H1 (cell line): ENCODE measurements around the gene KRT3. TPM values are rescaled to one million over a fixed set of nuclear protein-coding genes. Genes with fewer than 3 reads are reported as not detected.

ENCODE experiments used
- CTCF ChIA-PET: fragments of 300-600 bp; sonication (Branson Sonifier 250); formaldehyde crosslinking; loops from one replicate; lab custom pipeline; 2021; ENCODE audit not compliant: partially characterized antibody; lab: Charles Lee
- POLR2A ChIA-PET: fragments of 300-600 bp; sonication (Branson Sonifier 250); formaldehyde crosslinking; loops from one replicate; lab custom pipeline; 2021; ENCODE audit warnings: inconsistent platforms; ENCODE audit not compliant: partially characterized antibody; lab: Charles Lee
- DNase-seq, 2 experiments: peaks; one replicate each; pipeline versions ENCODE4 v3.0.0 to v3.0.0-alpha.2; 2010 to 2022; ENCODE audit warnings: low spot score in 2 of 2, low read depth in 1 of 2, mixed read lengths in 1 of 2
- FAIRE-seq: peaks from 2 replicates; lab custom pipeline; 2011; peaks lifted over from hg19 to GRCh38; lab: Jason Lieb, UNC
- H2AFZ ChIP-seq: 2 replicates; pipeline ENCODE4 v1.8.1; 2012; ENCODE audit warnings: low read length, inconsistent platforms
- H2AK5ac ChIP-seq: 2 replicates; pipeline ENCODE4 v1.6.1; 2013; ENCODE audit warnings: low read depth, low read length
- H2BK120ac ChIP-seq: replicated peaks from 2 replicates; pipeline ENCODE3; 2013; ENCODE audit warnings: low read depth, low read length, inconsistent platforms
- H2BK12ac ChIP-seq: 2 replicates; pipeline ENCODE4 v1.6.1; 2013; ENCODE audit warnings: low read depth, low read length
- H2BK15ac ChIP-seq: 2 replicates; pipeline ENCODE4 v1.6.1; 2013; ENCODE audit warnings: low read length
- H2BK20ac ChIP-seq: 2 replicates; pipeline ENCODE4 v1.6.1; 2013; ENCODE audit warnings: low read length
- H2BK5ac ChIP-seq: 2 replicates; pipeline ENCODE4 v1.6.1; 2013; ENCODE audit warnings: low read depth, low read length
- H3K14ac ChIP-seq: 2 replicates; pipeline ENCODE4 v1.6.1; 2013; ENCODE audit warnings: inconsistent platforms; ENCODE audit not compliant: insufficient read length
- H3K18ac ChIP-seq: 2 replicates; pipeline ENCODE4 v1.6.1; 2013; ENCODE audit warnings: low read length; ENCODE audit errors: extremely low read depth
- H3K23ac ChIP-seq: 2 replicates; pipeline ENCODE4 v1.6.1; 2013; ENCODE audit warnings: inconsistent platforms; ENCODE audit not compliant: insufficient read length
- H3K23me2 ChIP-seq: 2 replicates; pipeline ENCODE4 v1.6.1; 2013; ENCODE audit warnings: low read depth, low read length
- H3K27ac ChIP-seq: 2 replicates; pipeline ENCODE4 v1.6.1; 2011; ENCODE audit warnings: low read depth, low read length, inconsistent platforms
- H3K27me3 ChIP-seq, 4 experiments: replicated peaks in 1 of 4; 1 replicate in 1 of 4; 2 replicates in 3 of 4; pipeline versions ENCODE4 v1.6.1 to v1.8.1; 2011 to 2013; ENCODE audit warnings: low read length in 3 of 4, mild to moderate bottlenecking in 3 of 4, inconsistent platforms in 2 of 4, mixed read lengths in 2 of 4, moderate library complexity in 1 of 4; ENCODE audit not compliant: control insufficient read depth in 3 of 4, insufficient read depth in 3 of 4; ENCODE audit errors: extremely low read depth in 1 of 4
- H3K36me3 ChIP-seq, 4 experiments: 2 replicates each; pipeline versions ENCODE4 v1.6.1 to v1.8.1; 2011 to 2013; ENCODE audit warnings: mild to moderate bottlenecking in 4 of 4, low read length in 3 of 4, moderate library complexity in 2 of 4, control low read depth in 1 of 4, inconsistent platforms in 1 of 4; ENCODE audit not compliant: insufficient read depth in 4 of 4, control insufficient read depth in 2 of 4
- H3K4ac ChIP-seq: replicated peaks from 2 replicates; pipeline ENCODE3; 2013; ENCODE audit warnings: low read length, low read depth, mixed read lengths, inconsistent platforms; ENCODE audit not compliant: insufficient read length
- H3K4me1 ChIP-seq, 4 experiments: replicated peaks in 1 of 4; 1 replicate in 1 of 4; 2 replicates in 3 of 4; pipeline versions ENCODE4 v1.6.1 to v1.8.1; 2011 to 2013; ENCODE audit warnings: low read length in 3 of 4, inconsistent platforms in 2 of 4, mixed read lengths in 1 of 4; ENCODE audit not compliant: insufficient read depth in 4 of 4, control insufficient read depth in 3 of 4
- H3K4me2 ChIP-seq, 2 experiments: 2 replicates each; pipeline versions ENCODE4 v1.6.1 to v1.8.1; 2011 to 2013; ENCODE audit warnings: low read depth in 2 of 2, low read length in 2 of 2, control low read depth in 1 of 2, inconsistent platforms in 1 of 2, mild to moderate bottlenecking in 1 of 2; ENCODE audit not compliant: insufficient read depth in 1 of 2
- H3K4me3 ChIP-seq, 4 experiments: fragments of 200-600, 300-600 bp in 1 of 4; sonication (generic), shearing (Covaris generic), sonication (Bioruptor Twin) in 1 of 4; 2 replicates each; pipeline versions ENCODE4 v1.5.1 to v1.8.1; 2011 to 2016; ENCODE audit warnings: low read length in 4 of 4, low read depth in 3 of 4, control low read depth in 2 of 4, inconsistent platforms in 2 of 4, mild to moderate bottlenecking in 2 of 4, mixed read lengths in 1 of 4, moderate library complexity in 1 of 4; ENCODE audit not compliant: insufficient read depth in 2 of 4; ENCODE audit errors: extremely low read depth in 1 of 4
- H3K56ac ChIP-seq: replicated peaks from 2 replicates; pipeline ENCODE3; 2013; ENCODE audit warnings: low read depth, mild to moderate bottlenecking, mixed read lengths, low read length, inconsistent platforms; ENCODE audit not compliant: insufficient read length
- H3K79me1 ChIP-seq: 2 replicates; pipeline ENCODE4 v1.6.1; 2013; ENCODE audit warnings: low read depth, low read length, control low read depth
- H3K79me2 ChIP-seq, 2 experiments: 2 replicates each; pipeline versions ENCODE4 v1.6.1 to v1.8.1; 2012 to 2013; ENCODE audit warnings: low read length in 2 of 2, mild to moderate bottlenecking in 2 of 2, inconsistent platforms in 1 of 2; ENCODE audit not compliant: insufficient read depth in 2 of 2, control insufficient read depth in 1 of 2
- H3K9ac ChIP-seq, 4 experiments: replicated peaks in 1 of 4; 1 replicate in 1 of 4; 2 replicates in 3 of 4; pipeline versions ENCODE4 v1.6.1 to v1.8.1; 2011 to 2013; ENCODE audit warnings: low read depth in 3 of 4, low read length in 3 of 4, control low read depth in 2 of 4, mild to moderate bottlenecking in 2 of 4, moderate library complexity in 2 of 4, inconsistent platforms in 1 of 4; ENCODE audit errors: extremely low read depth in 1 of 4
- H3K9me3 ChIP-seq, 2 experiments: 2 replicates each; pipeline versions ENCODE4 v1.6.1 to v1.8.1; 2012 to 2013; ENCODE audit warnings: mild to moderate bottlenecking in 2 of 2, moderate library complexity in 2 of 2, control low read depth in 1 of 2, inconsistent platforms in 1 of 2, low read depth in 1 of 2, low read length in 1 of 2, mixed read lengths in 1 of 2; ENCODE audit not compliant: insufficient read depth in 2 of 2
- H4K20me1 ChIP-seq, 2 experiments: replicated peaks in 1 of 2; 2 replicates each; pipeline versions ENCODE3 to v1.8.1; 2011 to 2013; ENCODE audit warnings: inconsistent platforms in 2 of 2, low read length in 2 of 2, mild to moderate bottlenecking in 1 of 2; ENCODE audit not compliant: insufficient read depth in 2 of 2, control insufficient read depth in 1 of 2
- H4K5ac ChIP-seq: 2 replicates; pipeline ENCODE4 v1.6.1; 2013; ENCODE audit warnings: low read length, low read depth, mixed read lengths, inconsistent platforms; ENCODE audit not compliant: insufficient read length
- H4K8ac ChIP-seq: 2 replicates; pipeline ENCODE4 v1.8.0; 2013; ENCODE audit warnings: mild to moderate bottlenecking, moderate library complexity, low read length, inconsistent platforms; ENCODE audit not compliant: insufficient read depth; ENCODE audit errors: extremely low read depth
- H4K91ac ChIP-seq: replicated peaks from 2 replicates; pipeline ENCODE3; 2013; ENCODE audit warnings: low read length, mixed read lengths, inconsistent platforms; ENCODE audit not compliant: insufficient read length
- CTCF ChIP-seq, 3 experiments: IDR thresholded peaks; 1 replicate in 2 of 3; 2 replicates in 1 of 3; pipeline versions ENCODE4 v1.5.1 to v1.6.1; 2011; ENCODE audit warnings: low read length in 3 of 3, mild to moderate bottlenecking in 3 of 3, inconsistent platforms in 2 of 3, low read depth in 1 of 3, moderate library complexity in 1 of 3; ENCODE audit not compliant: insufficient read depth in 1 of 3; ENCODE audit errors: control extremely low read depth in 1 of 3
- MAX ChIP-seq: IDR thresholded peaks from 2 replicates; pipeline ENCODE4 v1.6.1; 2012; ENCODE audit warnings: inconsistent platforms
- NRF1 ChIP-seq: IDR thresholded peaks from 2 replicates; pipeline ENCODE4 v1.6.1; 2011; ENCODE audit warnings: mild to moderate bottlenecking, low read depth, low read length, improper control_type of control experiment
- RAD21 ChIP-seq, 2 experiments: IDR thresholded peaks in 1 of 2; conservative IDR thresholded peaks in 1 of 2; 2 replicates each; pipeline ENCODE4 v1.6.1; 2011; ENCODE audit warnings: low read depth in 2 of 2, low read length in 2 of 2, improper control_type of control experiment in 1 of 2, inconsistent platforms in 1 of 2, mild to moderate bottlenecking in 1 of 2, moderate library complexity in 1 of 2
- WGBS, 2 experiments: shearing (Covaris generic) in 1 of 2; methylation state at CpG; one replicate each; pipeline versions ENCODE4 v1.1.6 to v1.1.7; 2013 to 2015; ENCODE audit warnings: low lambda C conversion rate in 2 of 2, mixed read lengths in 2 of 2, inconsistent platforms in 1 of 2, low coverage in 1 of 2, missing lambda C conversion rate in 1 of 2; ENCODE audit not compliant: insufficient replicate concordance in 2 of 2, insufficient coverage in 1 of 2, insufficient read length in 1 of 2; ENCODE audit errors: extremely low coverage in 1 of 2, missing lambda C conversion rate in 1 of 2; 5-methylcytosine and 5-hydroxymethylcytosine counted together
- polyA plus RNA-seq, 7 experiments: library from polyadenylated mRNA; depleted of rRNA in 3 of 7; stranded (reverse) in 5 of 7; unstranded in 2 of 7; fragments of >200 nt in 5 of 7; fragments of 200-250 nt in 2 of 7; gene quantifications; 1 replicate in 5 of 7; 2 replicates in 1 of 7; 4 replicates in 1 of 7; pipeline versions ENCODE4 v1.2.1 to v1.2.3, GENCODE V29; 2011 to 2013; ENCODE audit warnings: missing spikeins in 2 of 7, mixed read lengths in 2 of 7
- total RNA-seq: library from RNA; stranded (reverse); fragmentation: NEBNext Ultra II Directional; extraction: Animal tissue kit (Norgen Biotek cat#: 25700); gene quantifications from 2 replicates; pipeline ENCODE4 v1.2.1, GENCODE V29; 2021

Gene KRT3
- total and polyA plus RNA-seq, 2 of the 8 experiments (the other 6 are each of a cell fraction or from before 2014, with no cell fraction given), result not detected

GRCh38 chr12:52805000-52805399, 9.1 kb upstream of the KRT3 start:
- Histone ChIP-seq H3K56ac (no peak overlapping the region), H3K4ac (no peak overlapping the region), H3K27me3 (no peaks in the 10 kb centered on the region), H2BK15ac (0 out of 2 replicates have a peak overlapping the region, but pooled peaks have one; percentile 74), H3K4me3 (no peak overlapping the region), H3K4me2 (peak overlapping the region; percentile 12 to 33; a peak in 2 of 4 replicates), H3K9ac (0 out of 7 replicates have a peak overlapping the region, but pooled peaks of 1 of the 4 experiments have one; percentile 32), H3K4me1 (peaks cover 3 to 13% (median 5%) of the 10 kb centered on the region in 4 experiments), H4K20me1 (no peaks in the 10 kb centered on the region), H3K79me1 (no peaks in the 10 kb centered on the region), H3K23ac (no peak overlapping the region), H2BK5ac (peak overlapping the region; percentile 64; the same call in 1 of the 2 replicates), H4K5ac (no peak overlapping the region), H2BK12ac (peak overlapping the region; percentile 97; the same call in 1 of the 2 replicates), H2BK20ac (0 out of 2 replicates have a peak overlapping the region, but pooled peaks have one; percentile 16), H4K91ac (peak overlapping the region; percentile 86), H2AFZ (peak overlapping the region; percentile 92; the same call in 1 of the 2 replicates), H3K27ac (no peak overlapping the region; the same call in 1 of the 2 replicates), H3K9me3 (no peaks in the 10 kb centered on the region), H3K14ac (no peak overlapping the region), H2AK5ac (no peak overlapping the region), H4K8ac (no peak overlapping the region), H3K79me2 (no peaks in the 10 kb centered on the region), H3K18ac (no peak overlapping the region), H2BK120ac (no peak overlapping the region), H3K36me3 (no peaks in the 10 kb centered on the region), H3K23me2 (peaks cover 2% of the 10 kb centered on the region; the same call in 1 of the 2 replicates)
- ChIA-PET POLR2A (interaction anchor here (1.3 kb wide), 1 partner anchor 91 kb away, joined by 3 read pairs; no protein-coding TSS in a partner anchor), CTCF (interaction anchor here (0.8 to 1.9 kb wide), 7 partner anchors 13 to 149 kb away, joined by 3 to 5 read pairs (median 3); no protein-coding TSS in a partner anchor)
- 55% methylated on average over 1 of the region's 1 CpG; no CpG with 5 or more reads in 1 of the 2 experiments for WGBS, 2 experiments
- FAIRE-seq (peak; percentile 60), DNase-seq (no peak)
- TF ChIP-seq NRF1 (no peak), MAX (peak; percentile 14; the same call in 1 of the 2 replicates), CTCF (IDR thresholded peaks at IDR 0.05; ENCODE audit: control extremely low read depth in 1 of 3, insufficient read depth in 1 of 3, low read depth in 1 of 3, low read length in 3 of 3) (peak in 1 of 3 experiments; percentile 17; a peak in 1 of 4 replicates), RAD21 (IDR thresholded peaks at IDR 0.05 in 1 of 2, conservative IDR thresholded peaks at IDR 0.05 in 1 of 2; ENCODE audit: low read depth in 2 of 2, low read length in 2 of 2) (peak in 1 of 2 experiments; percentile 6; a peak in 1 of 4 replicates)
